ENCODE results near the gene CCDC188. TPM values are rescaled to one million over a fixed set of nuclear protein-coding genes. Genes with fewer than 3 reads are reported as not detected.

Gene CCDC188
- total RNA-seq, 5 donors from 2014 or later (not counting 1 experiment from before 2014, with no cell fraction given), result 0.18 to 0.66 (median 0.58) TPM; not detected in 2

- WGBS (ENCODE audit: insufficient coverage), result 90% methylated on average over 6 of the region's 10 CpGs
- Mint-ChIP-seq H3K36me3 (no peaks in the 10 kb centered on the region), H3K27ac (no peak overlapping the region), H3K9me3 (no peaks in the 10 kb centered on the region), H3K4me3 (no peak overlapping the region), H3K4me1 (no peaks in the 10 kb centered on the region), H3K27me3 (no peaks in the 10 kb centered on the region)
- no peak overlapping the region for H3K27ac ChIP-seq (ENCODE audit: low read length)
- H3K27me3 ChIP-seq (replicated peaks in 1 of 2; ENCODE audit: control insufficient read depth in 2 of 2, extremely low read depth in 1 of 2, insufficient read depth in 2 of 2, low read length in 1 of 2), result peaks cover 0 to 14% of the 10 kb centered on the region in 2 experiments
- H3K36me3 ChIP-seq (ENCODE audit: control insufficient read depth in 2 of 2, extremely low read depth in 1 of 2, insufficient read depth in 1 of 2, low read length in 1 of 2), result no peaks in the 10 kb centered on the region
- POLR2A ChIA-PET, result no interaction called here
- no peaks in the 10 kb centered on the region for H3K4me1 ChIP-seq (ENCODE audit: control insufficient read depth in 1 of 2, extremely low read depth in 1 of 2, insufficient read depth in 2 of 2, low read length in 2 of 2)
- CTCF ChIA-PET, result interaction anchor here in 1 of 2 donors (0.5 kb wide), 1 partner anchor 643 kb away, joined by 3 read pairs; no protein-coding TSS in a partner anchor
- no peak for DNase-seq
- no peak for ATAC-seq (replicated peaks in 1 of 4)
- no peak overlapping the region for H3K4me3 ChIP-seq (ENCODE audit: control insufficient read depth in 1 of 2, extremely low read depth in 1 of 2, low read length in 1 of 2)
- H3K9me3 ChIP-seq, result no peaks in the 10 kb centered on the region
These were observed 21.3 kb upstream of the CCDC188 start for GRCh38 chr22:20172141-20172613.

- H3K4me3 ChIP-seq (ENCODE audit: control insufficient read depth in 1 of 2, extremely low read depth in 1 of 2, low read length in 1 of 2), result no peak overlapping the region
- Mint-ChIP-seq H3K27ac (no peak overlapping the region), H3K36me3 (no peaks in the 10 kb centered on the region), H3K27me3 (no peaks in the 10 kb centered on the region), H3K4me1 (no peaks in the 10 kb centered on the region), H3K4me3 (no peak overlapping the region), H3K9me3 (no peaks in the 10 kb centered on the region)
- 75% methylated on average over 10 of the region's 12 CpGs for WGBS (ENCODE audit: insufficient coverage)
- DNase-seq (no peak), ATAC-seq (replicated peaks in 1 of 4) (no peak)
- CTCF ChIA-PET, result interaction anchor here in 1 of 2 donors (0.7 kb wide), 2 partner anchors 14 to 242 kb away, joined by 3 read pairs; no protein-coding TSS in a partner anchor
- POLR2A ChIA-PET, result no interaction called here
- no peaks in the 10 kb centered on the region for H3K36me3 ChIP-seq (ENCODE audit: control insufficient read depth in 2 of 2, extremely low read depth in 1 of 2, insufficient read depth in 1 of 2, low read length in 1 of 2)
- peaks cover 0 to 14% of the 10 kb centered on the region in 2 experiments for H3K27me3 ChIP-seq (replicated peaks in 1 of 2; ENCODE audit: control insufficient read depth in 2 of 2, extremely low read depth in 1 of 2, insufficient read depth in 2 of 2, low read length in 1 of 2)
- no peak overlapping the region for H3K27ac ChIP-seq (ENCODE audit: low read length)
- H3K9me3 ChIP-seq, result no peaks in the 10 kb centered on the region
- no peaks in the 10 kb centered on the region for H3K4me1 ChIP-seq (ENCODE audit: control insufficient read depth in 1 of 2, extremely low read depth in 1 of 2, insufficient read depth in 2 of 2, low read length in 2 of 2)
These were observed 20.7 kb upstream of the CCDC188 start for GRCh38 chr22:20171288-20172140.

GRCh38 chr22:20170170-20170569 lies 19.3 kb upstream of the CCDC188 start:
- no peak for ATAC-seq (replicated peaks in 1 of 4)
- Histone ChIP-seq H3K27me3 (replicated peaks in 1 of 2; ENCODE audit: control insufficient read depth in 2 of 2, extremely low read depth in 1 of 2, insufficient read depth in 2 of 2, low read length in 1 of 2) (peaks cover 0 to 17% of the 10 kb centered on the region in 2 experiments), H3K27ac (ENCODE audit: low read length) (no peak overlapping the region), H3K4me1 (ENCODE audit: control insufficient read depth in 1 of 2, extremely low read depth in 1 of 2, insufficient read depth in 2 of 2, low read length in 2 of 2) (no peaks in the 10 kb centered on the region), H3K9me3 (no peaks in the 10 kb centered on the region), H3K4me3 (ENCODE audit: control insufficient read depth in 1 of 2, extremely low read depth in 1 of 2, low read length in 1 of 2) (no peak overlapping the region), H3K36me3 (ENCODE audit: control insufficient read depth in 2 of 2, extremely low read depth in 1 of 2, insufficient read depth in 1 of 2, low read length in 1 of 2) (no peaks in the 10 kb centered on the region)
- DNase-seq, result no peak
- H3K36me3 Mint-ChIP-seq, result no peaks in the 10 kb centered on the region
- no peaks in the 10 kb centered on the region for H3K9me3 Mint-ChIP-seq
- no peaks in the 10 kb centered on the region for H3K4me1 Mint-ChIP-seq
- no peak overlapping the region for H3K27ac Mint-ChIP-seq
- no peaks in the 10 kb centered on the region for H3K27me3 Mint-ChIP-seq
- ChIA-PET POLR2A (no interaction called here), CTCF (no interaction called here)
- WGBS (ENCODE audit: insufficient coverage), result 89% methylated on average over 12 of the region's 13 CpGs
- no peak overlapping the region for H3K4me3 Mint-ChIP-seq

GRCh38 chr22:20169253-20169822 lies 18.5 kb upstream of the CCDC188 start:
- no peak overlapping the region for H3K27ac ChIP-seq (ENCODE audit: low read length)
- Mint-ChIP-seq H3K4me3 (no peak overlapping the region), H3K27ac (no peak overlapping the region), H3K4me1 (no peaks in the 10 kb centered on the region), H3K9me3 (no peaks in the 10 kb centered on the region), H3K27me3 (no peaks in the 10 kb centered on the region), H3K36me3 (no peaks in the 10 kb centered on the region)
- POLR2A ChIA-PET, result no interaction called here
- H3K4me1 ChIP-seq (ENCODE audit: control insufficient read depth in 1 of 2, extremely low read depth in 1 of 2, insufficient read depth in 2 of 2, low read length in 2 of 2), result no peaks in the 10 kb centered on the region
- no peaks in the 10 kb centered on the region for H3K36me3 ChIP-seq (ENCODE audit: control insufficient read depth in 2 of 2, extremely low read depth in 1 of 2, insufficient read depth in 1 of 2, low read length in 1 of 2)
- WGBS (ENCODE audit: insufficient coverage), result 82% methylated on average over 8 of the region's 10 CpGs
- CTCF ChIA-PET, result no interaction called here
- no peak for DNase-seq
- ATAC-seq (replicated peaks in 1 of 4), result no peak
- H3K27me3 ChIP-seq (replicated peaks in 1 of 2; ENCODE audit: control insufficient read depth in 2 of 2, extremely low read depth in 1 of 2, insufficient read depth in 2 of 2, low read length in 1 of 2), result peaks cover 0 to 17% of the 10 kb centered on the region in 2 experiments
- no peaks in the 10 kb centered on the region for H3K9me3 ChIP-seq
- H3K4me3 ChIP-seq (ENCODE audit: control insufficient read depth in 1 of 2, extremely low read depth in 1 of 2, low read length in 1 of 2), result no peak overlapping the region

- peaks cover 0 to 17% of the 10 kb centered on the region in 2 experiments for H3K27me3 ChIP-seq (replicated peaks in 1 of 2; ENCODE audit: control insufficient read depth in 2 of 2, extremely low read depth in 1 of 2, insufficient read depth in 2 of 2, low read length in 1 of 2)
- H3K9me3 ChIP-seq, result no peaks in the 10 kb centered on the region
- CTCF ChIA-PET, result no interaction called here
- Mint-ChIP-seq H3K4me3 (no peak overlapping the region), H3K36me3 (no peaks in the 10 kb centered on the region), H3K4me1 (no peaks in the 10 kb centered on the region), H3K9me3 (no peaks in the 10 kb centered on the region), H3K27me3 (no peaks in the 10 kb centered on the region), H3K27ac (no peak overlapping the region)
- H3K36me3 ChIP-seq (ENCODE audit: control insufficient read depth in 2 of 2, extremely low read depth in 1 of 2, insufficient read depth in 1 of 2, low read length in 1 of 2), result no peaks in the 10 kb centered on the region
- POLR2A ChIA-PET, result no interaction called here
- no peak for DNase-seq
- H3K27ac ChIP-seq (ENCODE audit: low read length), result no peak overlapping the region
- no peak overlapping the region for H3K4me3 ChIP-seq (ENCODE audit: control insufficient read depth in 1 of 2, extremely low read depth in 1 of 2, low read length in 1 of 2)
- 72% methylated on average over 16 of the region's 19 CpGs for WGBS (ENCODE audit: insufficient coverage)
- H3K4me1 ChIP-seq (ENCODE audit: control insufficient read depth in 1 of 2, extremely low read depth in 1 of 2, insufficient read depth in 2 of 2, low read length in 2 of 2), result no peaks in the 10 kb centered on the region
- ATAC-seq (replicated peaks in 1 of 4), result no peak
These were observed 16.9 kb upstream of the CCDC188 start for GRCh38 chr22:20167643-20168322.

GRCh38 chr22:20166703-20167102 lies 15.8 kb upstream of the CCDC188 start:
- WGBS (ENCODE audit: insufficient coverage), result 73% methylated on average over 7 of the region's 9 CpGs
- H3K27ac ChIP-seq (ENCODE audit: low read length), result no peak overlapping the region
- no peaks in the 10 kb centered on the region for H3K4me1 ChIP-seq (ENCODE audit: control insufficient read depth in 1 of 2, extremely low read depth in 1 of 2, insufficient read depth in 2 of 2, low read length in 2 of 2)
- Mint-ChIP-seq H3K9me3 (no peaks in the 10 kb centered on the region), H3K27me3 (no peaks in the 10 kb centered on the region), H3K4me3 (no peak overlapping the region), H3K36me3 (no peaks in the 10 kb centered on the region), H3K27ac (no peak overlapping the region), H3K4me1 (no peaks in the 10 kb centered on the region)
- DNase-seq, result no peak
- no peaks in the 10 kb centered on the region for H3K9me3 ChIP-seq
- no peaks in the 10 kb centered on the region for H3K36me3 ChIP-seq (ENCODE audit: control insufficient read depth in 2 of 2, extremely low read depth in 1 of 2, insufficient read depth in 1 of 2, low read length in 1 of 2)
- H3K4me3 ChIP-seq (ENCODE audit: control insufficient read depth in 1 of 2, extremely low read depth in 1 of 2, low read length in 1 of 2), result no peak overlapping the region
- POLR2A ChIA-PET, result no interaction called here
- peaks cover 0 to 17% of the 10 kb centered on the region in 2 experiments for H3K27me3 ChIP-seq (replicated peaks in 1 of 2; ENCODE audit: control insufficient read depth in 2 of 2, extremely low read depth in 1 of 2, insufficient read depth in 2 of 2, low read length in 1 of 2)
- no peak for ATAC-seq (replicated peaks in 1 of 4)
- CTCF ChIA-PET, result no interaction called here

Data from T-cell (primary cell).